GM18861 (cell line): ENCODE results near the gene ZNF366.

Source experiments
- ATAC-seq: cut with Tn5 transposase; IDR thresholded peaks from one replicate; pipeline ENCODE4 v1.9.1; 2021; ENCODE audit not compliant: unreplicated experiment

The ZNF366 gene

DNA sequence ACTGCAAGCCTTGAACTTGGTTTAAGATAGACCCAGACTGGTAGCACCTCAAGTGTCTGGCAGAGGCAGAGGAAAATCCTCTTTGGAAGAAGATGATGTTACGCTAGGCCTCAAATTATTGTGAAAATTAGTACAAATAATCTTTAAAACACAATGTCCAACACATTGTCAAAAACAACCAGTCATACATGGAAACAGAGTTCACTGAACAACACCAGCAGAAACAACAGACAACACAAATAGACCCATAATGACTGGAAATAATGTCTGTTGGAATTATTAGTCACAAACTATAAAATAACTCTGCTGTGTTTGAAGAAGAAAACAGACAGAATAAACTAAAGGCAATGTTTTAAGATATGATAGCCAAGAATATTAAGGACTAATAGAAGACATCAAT lies 15.4 kb upstream of the ZNF366 start:
- ATAC-seq = no peak

DNA sequence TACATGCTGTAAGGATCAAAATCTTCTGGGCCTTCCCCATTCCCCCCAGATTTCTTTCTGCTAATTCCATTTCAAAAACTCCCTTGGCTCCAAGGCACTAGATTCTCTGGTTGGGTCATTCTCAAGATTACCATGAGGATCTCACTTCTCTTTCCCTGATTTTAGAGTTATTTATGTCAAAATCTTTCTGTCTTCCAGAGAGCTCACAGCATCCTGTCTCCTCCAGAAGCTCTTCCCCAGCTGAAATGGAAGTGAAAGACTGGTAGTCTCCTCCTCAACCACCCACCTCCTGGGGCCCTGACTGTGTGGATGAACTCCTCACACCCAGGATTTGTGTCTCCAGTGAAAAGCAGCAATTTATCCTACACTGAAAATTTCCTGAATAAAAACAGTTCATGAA lies 11.9 kb upstream of the ZNF366 start:
- ATAC-seq = no peak

- ATAC-seq = no peak
These were observed 10.9 kb upstream of the ZNF366 start for GRCh38 chr5:72518001-72518683.

DNA sequence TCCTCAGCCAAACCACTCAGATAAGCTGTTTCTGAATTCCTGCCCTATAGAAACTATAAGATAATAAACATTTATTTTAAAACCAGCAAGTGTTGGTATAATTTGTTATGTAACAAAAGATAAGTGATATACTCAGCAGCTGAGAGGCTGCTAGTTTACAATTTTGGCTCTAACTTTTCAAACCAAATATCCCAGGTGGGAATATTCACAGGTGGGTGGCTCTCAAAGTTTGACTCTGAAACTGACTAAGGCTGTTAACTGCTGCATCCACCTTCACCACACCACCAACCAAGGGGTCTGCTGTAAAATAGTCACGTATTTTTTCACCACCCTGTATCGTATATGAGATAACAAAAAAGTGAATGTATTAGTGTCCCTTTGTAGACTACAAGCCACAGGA lies 9.7 kb upstream of the ZNF366 start:
- ATAC-seq = no peak

DNA sequence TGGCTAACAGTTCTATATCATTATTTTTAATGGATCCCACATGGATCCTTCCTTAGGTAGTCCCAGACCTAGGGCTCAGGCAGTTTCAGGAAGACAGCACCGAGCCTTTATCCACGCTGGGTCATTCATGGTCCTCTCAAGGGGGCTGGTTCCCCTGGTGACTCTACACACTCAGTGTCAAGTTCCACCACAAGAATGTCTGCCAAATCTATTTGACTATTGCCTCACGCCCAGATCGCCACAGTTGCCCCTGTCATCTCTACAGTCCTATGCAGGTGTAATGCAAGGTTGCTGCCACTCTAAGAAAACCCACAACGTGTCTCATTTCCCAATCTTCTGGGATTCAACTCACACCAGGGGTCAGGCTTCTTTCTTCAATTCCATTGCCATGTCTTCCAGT lies 8.0 kb upstream of the ZNF366 start:
- ATAC-seq = no peak

DNA sequence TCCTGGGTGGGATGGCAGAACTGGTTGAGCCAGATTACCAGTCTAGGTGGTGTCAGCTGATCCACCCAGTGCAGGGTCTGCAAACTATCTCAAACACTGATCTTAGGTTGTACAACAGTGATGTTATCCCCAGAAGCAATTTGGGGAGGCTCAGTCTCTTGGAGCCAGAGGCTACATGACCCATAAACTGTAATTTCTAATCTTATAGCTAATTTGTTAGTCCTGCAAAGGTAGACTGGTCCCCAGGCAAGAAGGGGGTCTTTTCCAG lies 5.3 kb upstream of the ZNF366 start:
- no peak for ATAC-seq

DNA sequence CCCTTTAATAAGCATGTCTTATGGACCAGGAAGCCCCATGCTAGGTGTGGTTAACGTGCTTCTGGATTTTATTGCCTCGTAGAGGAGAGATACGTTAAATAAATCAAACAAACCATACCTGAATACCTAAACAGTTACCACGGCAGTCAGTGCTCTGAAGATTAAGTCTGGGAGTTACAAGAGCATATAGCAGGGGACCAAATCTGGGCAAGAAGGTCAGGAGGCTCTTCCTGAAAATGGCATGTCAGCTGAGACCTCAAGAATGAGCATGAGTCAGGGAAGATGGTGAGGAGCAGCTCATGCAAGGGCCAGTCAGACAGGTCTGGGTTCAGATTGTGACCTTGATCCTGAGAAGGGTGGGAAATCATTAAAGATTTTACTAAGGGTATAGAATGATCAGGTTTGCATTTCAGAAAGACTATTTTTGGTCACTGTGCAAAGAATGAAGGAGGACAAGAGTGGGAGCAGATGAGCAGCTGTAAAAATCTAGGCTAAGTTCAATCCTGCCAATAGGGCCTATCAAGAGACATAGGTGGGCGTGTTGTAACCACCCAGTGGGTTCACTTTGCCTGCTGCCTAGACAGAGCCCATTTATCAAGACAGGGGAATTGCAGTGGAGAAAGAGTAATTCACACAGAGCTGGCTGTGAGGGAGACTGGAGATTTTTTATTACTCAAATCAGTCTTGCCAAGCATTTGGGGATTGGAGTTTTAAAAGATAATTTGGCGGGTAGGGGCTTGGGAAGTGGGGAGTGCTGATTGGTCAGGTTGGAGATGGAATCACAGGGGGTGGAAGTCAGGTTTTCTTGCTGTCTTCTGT lies 4.8 kb upstream of the ZNF366 start:
- no peak for ATAC-seq

DNA sequence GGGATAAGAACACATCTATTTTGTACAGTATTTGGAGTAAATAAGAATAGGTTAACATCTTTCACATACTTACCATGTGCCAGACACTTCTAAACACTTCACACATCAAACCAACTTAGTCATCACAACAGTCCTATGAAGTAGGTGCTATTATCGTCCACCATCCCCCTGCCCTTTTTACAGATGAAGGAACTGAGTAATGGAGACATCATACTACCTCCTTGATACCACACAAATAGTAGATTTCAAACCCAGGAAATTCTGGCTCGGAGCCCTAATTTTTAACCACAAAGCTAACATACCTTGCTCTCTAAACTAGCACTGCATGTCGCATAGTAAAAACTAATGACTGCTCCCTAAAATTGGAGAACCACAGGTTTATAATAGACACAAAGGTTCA lies 4.2 kb upstream of the ZNF366 start:
- ATAC-seq = no peak

DNA sequence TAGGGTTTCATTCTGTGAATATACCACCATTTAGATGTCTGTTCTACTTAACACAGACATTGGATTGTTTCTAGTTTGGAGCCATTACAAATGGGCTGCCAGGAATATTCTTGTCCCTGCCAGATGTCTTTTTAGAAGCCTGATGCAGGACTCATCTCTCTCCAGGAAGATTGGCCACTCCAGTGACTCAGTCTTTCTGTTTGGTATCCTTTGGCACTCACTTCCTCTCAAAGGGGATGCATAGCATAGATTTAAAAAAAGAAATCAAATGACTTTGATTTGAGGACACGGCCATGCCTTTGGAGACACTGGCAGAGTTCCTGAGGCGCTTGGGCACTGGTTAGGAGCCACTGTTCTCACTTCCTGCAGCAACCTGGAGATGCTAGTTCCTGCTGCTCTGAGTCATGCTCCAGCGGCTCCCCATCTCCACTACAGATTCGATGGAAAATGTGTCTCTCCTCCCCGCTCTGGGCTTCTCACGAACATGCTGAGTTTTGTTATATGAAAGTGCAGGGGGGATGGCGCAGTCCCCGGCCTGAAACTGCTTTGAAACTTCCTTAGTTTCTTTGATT lies 3.5 kb upstream of the ZNF366 start:
- ATAC-seq = no peak

DNA sequence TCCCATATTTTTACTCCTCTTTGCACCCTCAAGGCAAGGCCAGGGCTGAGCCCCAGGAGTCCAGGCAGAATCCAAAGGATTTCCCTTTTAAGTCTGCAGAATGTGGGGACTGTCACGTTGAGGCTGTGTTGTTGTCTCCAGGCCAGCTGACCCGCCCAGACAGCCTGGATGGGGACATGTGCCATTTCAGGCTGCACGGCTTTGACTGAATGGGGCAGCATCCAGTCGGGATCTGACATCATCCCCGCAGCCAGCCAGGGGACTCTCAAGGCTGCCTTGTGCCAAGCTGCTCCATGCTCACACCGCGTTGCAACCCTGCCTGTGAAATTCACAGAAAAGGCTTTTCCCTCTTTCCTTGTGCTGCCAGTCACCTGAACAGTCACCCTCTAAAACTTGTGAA lies 2.2 kb upstream of the ZNF366 start:
- no peak for ATAC-seq

GRCh38 chr5:72508241-72509170 lies 1.3 kb upstream of the ZNF366 start:
- peak; percentile 87 for ATAC-seq

DNA sequence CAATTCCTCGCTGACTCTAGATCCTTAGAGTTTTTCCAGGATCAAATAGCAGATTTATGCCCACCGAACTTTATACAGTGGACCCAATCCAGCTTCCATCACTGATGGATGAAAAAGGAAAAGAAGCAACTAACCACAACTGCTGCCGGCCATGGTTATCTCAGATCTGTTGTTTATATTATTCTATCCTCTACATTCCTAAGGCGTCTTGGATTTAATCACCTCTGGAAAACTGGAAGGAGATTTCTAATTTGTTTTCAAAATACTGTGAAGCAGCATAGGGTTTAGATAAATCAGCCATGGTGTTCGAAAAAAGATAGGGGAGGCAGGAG lies 663 bp upstream of the ZNF366 start:
- no peak for ATAC-seq

GRCh38 chr5:72506158-72506549 lies 1.1 kb downstream of the ZNF366 start:
- ATAC-seq = no peak

GRCh38 chr5:72505539-72506157 lies 1.6 kb downstream of the ZNF366 start:
- no peak for ATAC-seq

GRCh38 chr5:72505016-72505415 lies 2.2 kb downstream of the ZNF366 start:
- ATAC-seq = no peak

GRCh38 chr5:72503888-72504491 lies 3.2 kb downstream of the ZNF366 start:
- no peak for ATAC-seq

- no peak for ATAC-seq
These were observed 5.7 kb downstream of the ZNF366 start for GRCh38 chr5:72501488-72501887.

- ATAC-seq = no peak
These were observed 7.5 kb downstream of the ZNF366 start for GRCh38 chr5:72499730-72500129.

DNA sequence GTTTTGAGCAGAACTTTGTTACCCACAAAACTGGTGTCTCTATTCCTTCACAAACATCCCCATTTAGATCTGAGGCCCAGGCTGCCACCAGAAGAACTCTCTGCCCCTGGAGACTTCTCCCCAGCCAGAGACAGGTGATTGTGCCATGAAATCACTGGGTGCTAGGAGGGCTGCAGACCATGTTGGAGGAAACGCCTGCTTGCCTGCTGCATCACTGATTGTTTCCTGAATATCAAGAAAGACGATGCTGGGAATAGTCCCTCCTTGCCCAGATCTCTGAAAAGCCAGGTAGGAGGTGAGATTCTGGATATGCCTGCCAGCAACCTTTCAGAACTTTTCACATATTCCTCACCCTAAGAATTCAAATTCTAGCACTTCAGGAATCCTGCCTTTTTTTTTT lies 8.1 kb downstream of the ZNF366 start:
- no peak for ATAC-seq

- no peak for ATAC-seq
These were observed 8.9 kb downstream of the ZNF366 start for GRCh38 chr5:72498284-72498683.

- no peak for ATAC-seq
These were observed 9.4 kb downstream of the ZNF366 start for GRCh38 chr5:72497823-72498222.
